DOHH2 (cell line): Measurements from ENCODE around the gene NCF4.
A peak's percentile ranks its signal among the peaks of the same experiment; 100 is the strongest.

Experiments
- H3F3A ChIP-seq: fragments of 200-600 bp; sonication (generic), shearing (Covaris generic); 2 replicates; pipeline ENCODE4 v1.6.0; 2016; ENCODE audit warnings: antibody characterized with exemption, mild to moderate bottlenecking; ENCODE audit not compliant: control insufficient read depth, insufficient read depth
- H3K27ac ChIP-seq: fragments of 200-600 bp; sonication (generic); 2 replicates; pipeline ENCODE4 v1.5.1; 2014; ENCODE audit warnings: low read depth, mild to moderate bottlenecking, low read length, moderate library complexity
- H3K27me3 ChIP-seq: fragments of 200-600 bp; sonication (generic); 2 replicates; pipeline ENCODE4 v1.6.1; 2014; ENCODE audit warnings: mild to moderate bottlenecking, low read length, mixed read lengths; ENCODE audit not compliant: control insufficient read depth
- H3K36me3 ChIP-seq: fragments of 200-600 bp; sonication (generic); 2 replicates; pipeline ENCODE4 v1.6.1; 2014; ENCODE audit warnings: mild to moderate bottlenecking, low read length, moderate library complexity, mixed read lengths; ENCODE audit not compliant: control insufficient read depth
- H3K4me1 ChIP-seq: fragments of 200-600 bp; sonication (generic); 2 replicates; pipeline ENCODE4 v1.6.1; 2014; ENCODE audit warnings: mild to moderate bottlenecking, low read length, mixed read lengths; ENCODE audit not compliant: control insufficient read depth
- H3K4me2 ChIP-seq: fragments of 200-600 bp; sonication (generic); 2 replicates; pipeline ENCODE4 v1.6.0; 2014; ENCODE audit warnings: mild to moderate bottlenecking, low read length, moderate library complexity
- H3K4me3 ChIP-seq: fragments of 200-600 bp; sonication (generic); 2 replicates; pipeline ENCODE4 v1.5.1; 2014; ENCODE audit warnings: mild to moderate bottlenecking, low read length, mixed read lengths
- H3K79me2 ChIP-seq: fragments of 200-600 bp; sonication (generic); 2 replicates; pipeline ENCODE4 v1.6.1; 2014; ENCODE audit warnings: mild to moderate bottlenecking, low read length, mixed read lengths; ENCODE audit not compliant: control insufficient read depth
- H3K9me2 ChIP-seq: fragments of 200-600 bp; sonication (generic); replicated peaks from 2 replicates; pipeline ENCODE4 v1.6.1; 2014; ENCODE audit warnings: mild to moderate bottlenecking, low read length, mixed read lengths; ENCODE audit not compliant: control insufficient read depth
- H3K9me3 ChIP-seq: fragments of 200-600 bp; sonication (generic); 2 replicates; pipeline ENCODE4 v1.6.1; 2014; ENCODE audit warnings: antibody characterized with exemption, low read length, mixed read lengths; ENCODE audit not compliant: control insufficient read depth, insufficient read depth
- H4K20me1 ChIP-seq: fragments of 200-600 bp; sonication (generic); 2 replicates; pipeline ENCODE4 v1.6.0; 2014; ENCODE audit warnings: low read depth, mild to moderate bottlenecking, antibody characterized with exemption, low read length, moderate library complexity; ENCODE audit not compliant: control insufficient read depth, insufficient read depth
- EZH2phosphoT487 ChIP-seq: fragments of 200-600 bp; sonication (generic); IDR thresholded peaks from 2 replicates; pipeline ENCODE4 v1.6.1; 2017; ENCODE audit warnings: borderline replicate concordance, mild to moderate bottlenecking, antibody characterized with exemption, low read length, moderate library complexity, mixed read lengths
- TF ChIP-seq, protein P1 (sequence below): fragments of 200-600 bp; sonication (generic); IDR thresholded peaks from one replicate; pipeline ENCODE4 v1.5.1; 2014; ENCODE audit warnings: antibody characterized with exemption, mild to moderate bottlenecking, low read depth, low read length; ENCODE audit not compliant: poor library complexity, severe bottlenecking

Gene NCF4

DNA sequence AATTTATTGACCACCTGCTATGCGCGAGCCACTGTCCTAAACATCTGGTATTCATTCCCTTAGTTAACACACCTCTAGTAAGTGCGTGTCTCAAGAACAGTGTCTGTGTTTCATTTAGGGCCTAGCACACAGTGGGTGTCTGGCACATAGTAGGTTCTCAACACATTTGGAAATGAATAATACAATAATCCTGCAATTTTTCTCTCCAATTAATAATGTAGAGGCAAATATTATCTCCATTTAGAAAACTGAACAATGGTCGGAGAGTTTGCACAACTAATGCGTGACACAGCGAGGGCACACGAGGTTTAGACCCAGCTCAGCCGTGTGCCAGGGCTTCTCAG, 4.0 kb upstream of the NCF4 start:
- peak overlapping the region; percentile 42 for H3K4me3 ChIP-seq
- TF ChIP-seq, protein P1, sequence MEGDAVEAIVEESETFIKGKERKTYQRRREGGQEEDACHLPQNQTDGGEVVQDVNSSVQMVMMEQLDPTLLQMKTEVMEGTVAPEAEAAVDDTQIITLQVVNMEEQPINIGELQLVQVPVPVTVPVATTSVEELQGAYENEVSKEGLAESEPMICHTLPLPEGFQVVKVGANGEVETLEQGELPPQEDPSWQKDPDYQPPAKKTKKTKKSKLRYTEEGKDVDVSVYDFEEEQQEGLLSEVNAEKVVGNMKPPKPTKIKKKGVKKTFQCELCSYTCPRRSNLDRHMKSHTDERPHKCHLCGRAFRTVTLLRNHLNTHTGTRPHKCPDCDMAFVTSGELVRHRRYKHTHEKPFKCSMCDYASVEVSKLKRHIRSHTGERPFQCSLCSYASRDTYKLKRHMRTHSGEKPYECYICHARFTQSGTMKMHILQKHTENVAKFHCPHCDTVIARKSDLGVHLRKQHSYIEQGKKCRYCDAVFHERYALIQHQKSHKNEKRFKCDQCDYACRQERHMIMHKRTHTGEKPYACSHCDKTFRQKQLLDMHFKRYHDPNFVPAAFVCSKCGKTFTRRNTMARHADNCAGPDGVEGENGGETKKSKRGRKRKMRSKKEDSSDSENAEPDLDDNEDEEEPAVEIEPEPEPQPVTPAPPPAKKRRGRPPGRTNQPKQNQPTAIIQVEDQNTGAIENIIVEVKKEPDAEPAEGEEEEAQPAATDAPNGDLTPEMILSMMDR = no peak
- no peak for TF ChIP-seq EZH2phosphoT487
- H3K4me2 ChIP-seq = peak overlapping the region; percentile 54
- H3K36me3 ChIP-seq = no peaks in the 10 kb centered on the region
- H3K9me3 ChIP-seq = peaks cover 9% of the 10 kb centered on the region; the same call in 1 of the 2 replicates
- H3K27me3 ChIP-seq = no peaks in the 10 kb centered on the region
- no peak overlapping the region for H3K27ac ChIP-seq
- peaks cover 44% of the 10 kb centered on the region for H3F3A ChIP-seq
- peaks cover 71% of the 10 kb centered on the region for H3K4me1 ChIP-seq
- H3K9me2 ChIP-seq = no peaks in the 10 kb centered on the region
- peaks cover under 1% of the 10 kb centered on the region; the same call in 1 of the 2 replicates for H3K79me2 ChIP-seq
- no peaks in the 10 kb centered on the region for H4K20me1 ChIP-seq

DNA sequence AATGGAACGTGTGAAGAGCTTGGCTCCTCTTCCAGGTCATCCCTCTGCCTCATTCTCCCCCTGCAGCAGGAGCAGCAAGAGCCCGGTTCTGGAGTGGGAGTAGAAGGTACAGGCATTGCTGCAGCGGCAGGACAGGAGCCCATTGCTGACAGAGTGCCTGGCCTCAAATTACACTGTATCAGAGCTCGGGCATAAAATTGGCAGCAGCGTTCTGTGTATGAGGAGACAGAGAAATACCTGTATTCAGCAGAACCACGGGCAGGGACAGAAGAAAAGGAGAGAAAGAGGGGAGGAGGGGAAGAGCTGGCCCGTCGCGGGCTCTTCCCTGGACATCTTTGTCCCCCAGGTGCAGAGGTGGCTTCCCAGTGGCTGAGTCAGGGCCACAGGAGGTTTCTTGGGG, 2.6 kb upstream of the NCF4 start:
- Histone ChIP-seq H3K4me1 (peaks cover 83% of the 10 kb centered on the region), H3K4me3 (no peak overlapping the region), H3K27ac (peak overlapping the region; percentile 93), H3F3A (peaks cover 48% of the 10 kb centered on the region), H3K36me3 (peaks cover 6% of the 10 kb centered on the region; the same call in 1 of the 2 replicates), H3K9me2 (no peaks in the 10 kb centered on the region), H3K27me3 (no peaks in the 10 kb centered on the region), H3K4me2 (no peak overlapping the region), H3K9me3 (peaks cover under 1% of the 10 kb centered on the region; the same call in 1 of the 2 replicates), H3K79me2 (peaks cover 13% of the 10 kb centered on the region), H4K20me1 (no peaks in the 10 kb centered on the region)
- TF ChIP-seq, protein P1 = no peak
- no peak for TF ChIP-seq EZH2phosphoT487

DNA sequence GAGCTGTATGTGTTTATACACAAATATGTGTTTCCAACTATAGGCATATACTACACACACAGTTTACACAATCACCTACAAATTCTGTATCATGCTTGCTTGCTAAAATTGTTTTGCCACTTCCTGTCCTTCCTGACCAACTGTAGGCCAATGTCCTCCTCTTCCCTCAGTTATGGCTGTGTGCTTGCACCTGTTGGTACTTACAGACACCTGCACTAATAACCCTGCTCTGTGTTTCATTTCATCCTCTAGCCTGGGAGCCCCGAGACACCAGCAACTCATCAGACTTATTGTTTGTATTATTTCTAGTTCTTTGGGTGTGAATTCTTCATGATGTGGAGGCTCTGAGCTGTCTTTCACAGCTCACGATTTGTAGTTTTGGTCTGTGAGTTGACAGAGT, 1.8 kb upstream of the NCF4 start:
- Histone ChIP-seq H3K79me2 (peaks cover 17% of the 10 kb centered on the region), H3K4me3 (peak overlapping the region; percentile 73), H4K20me1 (no peaks in the 10 kb centered on the region), H3K27me3 (no peaks in the 10 kb centered on the region), H3K36me3 (peaks cover 11% of the 10 kb centered on the region), H3K4me2 (peak overlapping the region; percentile 89), H3K4me1 (peaks cover 80% of the 10 kb centered on the region), H3F3A (peaks cover 48% of the 10 kb centered on the region), H3K9me2 (no peaks in the 10 kb centered on the region), H3K9me3 (no peaks in the 10 kb centered on the region), H3K27ac (peak overlapping the region; percentile 93)
- TF ChIP-seq, protein P1 = no peak
- no peak for TF ChIP-seq EZH2phosphoT487

DNA sequence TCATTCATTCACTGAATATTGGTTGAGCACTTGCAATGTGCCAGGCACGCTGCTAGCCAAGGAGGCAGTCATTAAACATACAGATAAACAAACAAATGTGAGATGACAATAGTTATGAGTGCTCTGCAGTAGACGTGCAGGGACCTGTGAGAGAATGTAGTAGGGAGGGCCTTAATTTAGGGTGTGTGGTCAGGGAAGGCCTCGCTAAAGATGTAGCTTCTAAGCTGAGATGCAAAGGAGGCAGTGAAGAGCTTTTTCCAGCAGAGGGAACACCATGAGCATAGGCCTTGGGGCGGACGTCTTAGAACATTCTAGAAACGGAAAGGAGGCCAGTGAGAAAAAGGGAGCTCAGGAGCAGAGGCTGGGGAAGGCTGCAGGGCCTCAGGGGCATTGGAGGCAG, 789 bp upstream of the NCF4 start:
- H3K4me3 ChIP-seq = peak overlapping the region; percentile 73
- H3K27ac ChIP-seq = peak overlapping the region; percentile 93
- no peaks in the 10 kb centered on the region for H3K9me3 ChIP-seq
- peak overlapping the region; percentile 89 for H3K4me2 ChIP-seq
- H3F3A ChIP-seq = peaks cover 47% of the 10 kb centered on the region
- no peaks in the 10 kb centered on the region for H3K27me3 ChIP-seq
- H3K79me2 ChIP-seq = peaks cover 17% of the 10 kb centered on the region
- H3K36me3 ChIP-seq = peaks cover 17% of the 10 kb centered on the region
- H4K20me1 ChIP-seq = no peaks in the 10 kb centered on the region
- TF ChIP-seq EZH2phosphoT487 = no peak
- TF ChIP-seq, protein P1 = no peak
- no peaks in the 10 kb centered on the region for H3K9me2 ChIP-seq
- peaks cover 80% of the 10 kb centered on the region for H3K4me1 ChIP-seq
